GM21786 (cell line): ENCODE data around the gene STK11IP.

Source experiments
- ATAC-seq: cut with Tn5 transposase; IDR thresholded peaks from one replicate; pipeline ENCODE4 v1.9.1; 2021; ENCODE audit not compliant: unreplicated experiment

The STK11IP gene

DNA sequence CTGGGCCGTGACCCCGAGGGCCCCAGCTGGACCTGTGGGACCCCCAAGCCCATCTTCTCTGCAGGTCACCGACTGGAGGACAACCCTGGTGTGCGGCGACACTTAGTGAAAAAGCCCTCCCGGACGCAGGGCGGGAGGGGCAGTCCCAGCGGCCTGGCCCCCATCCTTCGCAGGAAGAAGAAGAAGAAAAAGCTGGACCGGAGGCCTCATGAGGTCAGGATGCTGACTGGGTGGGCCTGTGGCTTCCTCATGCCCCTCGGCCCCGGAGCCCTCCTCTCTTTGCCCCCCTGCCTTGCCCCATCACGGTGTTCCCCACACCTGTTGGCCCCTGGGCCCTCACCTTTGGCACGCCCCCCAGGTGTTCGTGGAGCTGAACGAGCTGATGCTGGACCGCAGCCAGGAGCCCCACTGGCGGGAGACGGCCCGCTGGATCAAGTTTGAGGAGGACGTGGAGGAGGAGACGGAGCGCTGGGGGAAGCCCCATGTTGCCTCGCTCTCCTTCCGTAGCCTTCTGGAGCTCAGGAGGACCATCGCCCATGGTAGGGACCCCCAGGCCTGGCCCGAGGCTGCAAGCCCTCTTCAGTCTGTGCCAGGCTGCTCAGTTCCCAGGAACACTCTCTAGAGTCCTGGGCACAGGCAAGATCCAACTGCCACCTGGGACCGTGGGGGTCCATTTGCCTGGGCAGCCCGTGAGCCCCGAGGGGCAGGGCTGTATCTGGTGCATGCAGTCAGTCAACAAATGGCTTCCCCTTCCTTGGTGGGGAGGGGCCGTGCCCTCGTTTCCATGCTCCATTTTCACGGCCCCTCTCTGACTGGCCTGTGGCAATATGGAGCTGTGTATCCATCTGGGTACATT, 34.5 kb downstream of the STK11IP start:
- ATAC-seq = no peak

DNA sequence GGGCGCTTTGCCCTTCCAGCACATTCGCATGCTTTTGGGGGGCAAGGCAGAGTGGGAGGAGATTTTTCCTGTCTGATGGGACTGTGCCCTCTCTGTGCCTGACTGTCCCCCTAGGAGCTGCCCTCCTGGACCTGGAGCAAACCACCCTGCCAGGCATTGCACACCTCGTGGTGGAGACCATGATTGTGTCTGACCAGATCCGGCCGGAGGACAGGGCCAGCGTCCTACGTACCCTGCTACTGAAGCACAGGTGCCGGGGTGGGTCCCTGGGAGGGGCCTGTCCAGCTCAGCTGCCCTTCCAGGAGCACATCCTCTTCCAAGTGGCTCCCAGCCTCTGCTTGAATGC, 35.1 kb downstream of the STK11IP start:
- no peak for ATAC-seq

DNA sequence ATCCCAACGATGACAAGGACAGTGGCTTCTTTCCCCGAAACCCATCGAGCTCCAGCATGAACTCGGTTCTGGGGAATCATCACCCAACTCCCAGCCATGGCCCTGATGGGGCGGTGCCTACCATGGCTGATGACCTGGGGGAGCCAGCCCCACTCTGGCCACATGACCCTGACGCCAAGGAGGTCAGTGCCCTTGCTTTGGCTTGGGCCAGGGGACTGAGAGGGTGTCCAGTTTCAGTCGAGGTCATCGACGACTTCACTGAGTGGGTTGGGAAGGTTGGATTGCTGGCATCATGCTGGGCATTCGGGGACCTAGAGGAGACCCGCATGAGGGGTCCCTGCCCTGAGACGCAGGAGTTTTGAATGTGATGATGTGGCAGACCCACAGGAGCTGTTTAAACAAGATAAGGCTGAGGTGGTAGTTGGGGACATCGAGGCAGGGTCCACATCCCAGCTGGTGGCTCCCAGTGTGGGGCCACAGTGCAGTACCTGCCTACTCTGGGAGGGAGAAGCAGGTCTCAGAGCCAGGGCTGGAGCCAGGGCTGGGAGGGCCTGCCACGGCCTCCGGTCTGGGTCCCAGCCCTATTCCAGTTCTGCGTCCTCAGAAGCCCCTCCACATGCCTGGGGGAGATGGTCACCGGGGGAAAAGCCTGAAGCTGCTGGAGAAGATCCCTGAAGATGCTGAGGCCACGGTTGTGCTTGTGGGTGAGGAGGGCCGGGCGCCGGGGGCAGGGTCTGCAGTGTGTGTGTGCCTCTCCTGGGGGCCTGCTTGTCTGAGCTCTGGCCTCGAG, 35.8 kb downstream of the STK11IP start:
- ATAC-seq = no peak

DNA sequence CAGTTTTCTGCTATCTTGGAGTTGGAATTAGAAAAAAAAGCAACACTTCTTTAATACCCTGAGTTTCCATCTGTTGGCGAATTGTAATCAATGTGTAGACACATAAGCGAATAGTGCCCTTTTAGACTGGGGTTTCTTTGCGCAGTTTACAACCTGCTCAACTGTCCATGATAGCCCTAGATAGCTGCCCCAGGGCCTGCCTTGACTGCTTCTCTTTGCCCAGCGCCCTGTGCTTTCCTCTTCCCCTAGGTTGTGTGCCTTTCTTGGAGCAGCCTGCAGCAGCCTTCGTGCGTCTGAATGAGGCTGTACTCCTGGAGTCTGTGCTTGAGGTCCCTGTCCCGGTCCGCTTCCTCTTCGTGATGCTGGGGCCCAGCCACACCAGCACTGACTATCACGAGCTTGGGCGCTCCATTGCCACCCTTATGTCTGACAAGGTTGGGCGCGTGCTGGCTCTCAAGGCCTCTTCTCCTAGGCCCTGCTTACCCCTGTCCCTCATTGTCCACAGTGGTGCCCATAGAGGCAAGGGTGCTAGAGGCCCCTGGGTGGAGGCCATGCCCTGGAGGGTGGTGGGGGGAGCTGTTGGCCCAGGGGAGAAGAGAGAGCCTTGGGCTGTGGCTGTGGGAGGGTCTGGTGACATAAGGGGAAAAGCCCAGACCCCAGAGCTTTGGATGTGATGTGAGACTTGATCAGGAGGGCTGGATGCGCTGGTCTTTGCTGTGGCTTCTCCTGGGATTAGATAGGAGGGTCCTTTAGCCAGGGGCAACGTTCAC, 36.7 kb downstream of the STK11IP start:
- no peak for ATAC-seq

DNA sequence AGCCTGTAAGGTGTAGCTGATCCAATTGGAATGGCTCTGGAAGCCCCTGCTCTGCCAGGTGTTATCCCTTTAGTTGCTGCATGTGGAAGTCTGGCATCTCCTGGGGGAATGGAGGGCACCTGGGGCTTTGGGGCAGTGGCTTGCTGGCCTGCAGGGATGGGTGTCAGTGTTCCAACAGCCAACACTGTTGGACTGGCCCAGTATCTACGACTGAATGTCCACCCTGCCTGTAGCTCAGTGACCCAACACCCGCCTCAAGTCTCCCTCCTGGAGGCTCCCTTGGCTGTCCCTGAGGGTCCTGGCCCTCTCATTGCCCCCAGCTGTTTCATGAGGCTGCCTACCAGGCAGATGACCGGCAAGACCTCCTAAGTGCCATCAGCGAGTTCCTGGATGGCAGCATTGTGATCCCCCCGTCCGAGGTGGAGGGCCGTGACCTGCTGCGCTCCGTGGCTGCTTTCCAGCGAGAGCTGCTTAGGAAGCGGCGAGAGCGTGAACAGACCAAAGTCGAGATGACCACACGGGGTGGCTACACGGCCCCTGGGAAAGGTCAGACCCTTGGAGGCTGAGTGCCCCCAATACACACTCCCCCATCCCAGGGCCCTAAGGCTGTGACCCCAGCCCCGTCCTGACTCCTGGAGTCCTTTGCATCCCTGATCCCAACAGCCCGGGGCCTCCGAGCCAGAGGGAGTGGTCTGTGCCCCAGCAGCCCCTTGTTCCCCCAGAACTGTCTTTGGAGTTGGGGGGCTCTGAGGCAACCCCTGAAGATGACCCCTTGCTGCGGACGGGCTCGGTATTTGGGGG, 37.5 kb downstream of the STK11IP start:
- ATAC-seq = no peak

DNA sequence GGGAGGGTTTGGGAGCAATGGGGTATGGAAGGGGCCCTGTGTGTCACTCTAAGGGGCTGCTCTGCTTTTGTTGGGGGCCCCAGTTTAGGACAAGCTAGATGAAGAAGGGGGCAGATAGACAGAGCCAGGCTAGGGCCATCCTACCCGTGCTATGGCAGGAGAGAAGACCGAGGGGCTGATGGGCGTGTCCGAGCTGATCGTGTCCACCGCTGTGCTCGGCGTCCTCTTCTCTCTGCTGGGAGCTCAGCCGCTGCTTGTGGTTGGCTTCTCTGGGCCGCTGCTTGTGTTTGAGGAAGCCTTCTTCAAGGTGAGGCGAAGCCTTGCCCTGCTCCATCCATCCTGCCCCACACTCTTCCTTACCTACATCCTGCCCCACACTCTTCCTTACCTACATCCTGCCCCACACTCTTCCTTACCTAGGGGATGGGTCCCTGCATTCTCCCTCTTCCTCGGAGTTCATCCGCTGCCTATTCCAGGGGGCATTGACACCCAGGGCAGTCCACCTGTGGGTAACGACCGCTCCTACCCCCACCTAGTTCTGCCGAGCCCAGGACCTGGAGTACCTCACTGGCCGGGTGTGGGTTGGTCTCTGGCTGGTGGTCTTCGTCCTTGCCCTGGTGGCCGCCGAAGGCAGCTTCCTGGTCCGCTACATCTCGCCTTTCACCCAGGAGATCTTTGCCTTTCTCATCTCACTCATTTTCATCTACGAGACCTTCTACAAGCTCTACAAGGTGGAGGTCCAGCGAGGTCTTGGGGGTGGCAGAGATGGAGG, 38.7 kb downstream of the STK11IP start:
- no peak for ATAC-seq

DNA sequence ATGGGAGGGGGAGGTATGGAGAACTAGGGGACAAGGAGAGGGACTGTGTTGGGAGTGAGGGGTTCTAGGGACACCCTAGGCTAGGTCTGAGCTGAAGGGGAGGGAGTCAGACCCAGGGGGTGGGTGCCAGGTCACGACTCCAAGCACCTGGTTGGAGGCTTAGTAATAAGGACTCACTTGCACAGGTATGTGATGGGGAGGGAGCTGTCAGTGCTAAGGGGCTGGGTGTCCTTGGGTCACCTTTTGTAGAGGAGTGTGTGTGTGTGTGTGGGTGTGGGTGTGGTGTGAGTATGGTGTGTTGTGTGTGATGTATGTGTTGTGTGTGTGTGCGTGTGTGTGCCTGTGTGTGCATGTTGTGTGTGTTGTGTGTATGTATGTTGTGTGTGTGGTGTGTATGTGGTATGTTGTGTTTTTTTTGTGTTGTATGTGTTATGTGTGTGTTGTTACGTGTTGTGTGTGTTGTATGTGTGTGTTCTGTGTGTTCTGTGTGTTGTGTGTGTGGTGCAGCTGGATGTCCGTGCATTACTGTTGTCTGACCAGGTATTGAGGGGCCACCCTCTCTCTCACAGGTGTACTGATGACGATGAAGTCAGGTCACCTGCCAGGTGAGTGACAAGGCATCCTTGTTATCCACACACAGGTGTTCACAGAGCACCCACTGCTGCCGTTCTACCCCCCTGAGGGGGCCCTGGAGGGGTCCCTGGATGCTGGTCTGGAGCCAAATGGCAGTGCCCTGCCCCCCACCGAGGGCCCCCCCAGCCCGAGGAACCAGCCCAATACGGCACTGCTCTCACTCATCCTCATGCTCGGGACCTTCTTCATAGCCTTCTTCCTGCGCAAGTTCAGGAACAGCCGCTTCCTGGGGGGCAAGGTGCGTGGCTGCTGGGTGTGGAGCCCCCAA, 39.5 kb downstream of the STK11IP start:
- ATAC-seq = no peak

DNA sequence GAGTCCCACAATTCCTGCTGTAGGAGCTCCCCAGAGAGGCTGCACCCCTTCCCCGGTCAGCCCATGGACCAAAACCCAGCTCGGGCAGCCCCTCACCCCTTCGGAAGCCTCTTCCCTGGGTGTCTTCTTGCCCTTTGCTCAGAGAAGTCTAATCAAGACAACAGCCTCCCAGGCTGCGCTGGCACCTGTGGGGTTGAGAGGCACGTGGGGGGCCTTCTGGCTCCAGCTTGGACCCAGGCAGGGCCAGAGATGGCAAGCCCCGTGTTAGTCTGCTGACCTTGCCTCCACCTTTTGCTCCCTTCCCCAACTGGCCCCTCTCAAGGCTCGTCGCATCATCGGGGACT, 40.2 kb downstream of the STK11IP start:
- ATAC-seq = no peak

DNA sequence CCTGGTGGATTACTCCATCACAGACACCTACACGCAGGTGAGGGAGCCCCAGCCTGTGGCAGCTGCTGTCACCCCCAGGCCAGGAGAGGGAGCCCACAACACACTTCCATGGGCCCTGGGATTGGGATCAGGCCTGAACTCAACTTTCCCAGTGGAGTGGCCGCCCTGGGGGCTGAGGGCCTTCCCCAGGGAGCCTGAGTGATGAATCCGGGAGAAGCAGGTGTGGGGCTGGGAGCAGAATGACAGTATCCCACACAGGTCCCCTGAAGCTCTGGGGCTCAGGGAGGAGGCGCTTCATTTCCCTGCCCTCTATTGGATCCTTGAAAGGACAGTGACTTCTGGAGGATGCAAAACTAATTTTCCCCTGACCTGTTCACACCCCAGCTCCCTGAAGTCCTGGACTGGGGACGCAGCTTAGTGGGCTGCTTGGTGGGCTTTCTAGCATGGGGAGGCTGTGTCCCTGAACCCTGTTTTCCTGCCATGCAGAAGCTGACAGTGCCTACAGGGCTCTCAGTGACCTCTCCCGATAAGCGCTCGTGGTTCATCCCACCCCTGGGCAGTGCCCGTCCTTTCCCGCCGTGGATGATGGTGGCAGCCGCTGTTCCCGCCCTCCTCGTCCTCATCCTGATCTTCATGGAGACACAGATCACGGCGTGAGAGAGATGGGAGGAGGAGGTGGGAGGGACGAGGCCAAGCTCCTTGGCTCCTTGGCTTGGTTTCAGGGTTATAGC, 40.7 kb downstream of the STK11IP start:
- no peak for ATAC-seq

DNA sequence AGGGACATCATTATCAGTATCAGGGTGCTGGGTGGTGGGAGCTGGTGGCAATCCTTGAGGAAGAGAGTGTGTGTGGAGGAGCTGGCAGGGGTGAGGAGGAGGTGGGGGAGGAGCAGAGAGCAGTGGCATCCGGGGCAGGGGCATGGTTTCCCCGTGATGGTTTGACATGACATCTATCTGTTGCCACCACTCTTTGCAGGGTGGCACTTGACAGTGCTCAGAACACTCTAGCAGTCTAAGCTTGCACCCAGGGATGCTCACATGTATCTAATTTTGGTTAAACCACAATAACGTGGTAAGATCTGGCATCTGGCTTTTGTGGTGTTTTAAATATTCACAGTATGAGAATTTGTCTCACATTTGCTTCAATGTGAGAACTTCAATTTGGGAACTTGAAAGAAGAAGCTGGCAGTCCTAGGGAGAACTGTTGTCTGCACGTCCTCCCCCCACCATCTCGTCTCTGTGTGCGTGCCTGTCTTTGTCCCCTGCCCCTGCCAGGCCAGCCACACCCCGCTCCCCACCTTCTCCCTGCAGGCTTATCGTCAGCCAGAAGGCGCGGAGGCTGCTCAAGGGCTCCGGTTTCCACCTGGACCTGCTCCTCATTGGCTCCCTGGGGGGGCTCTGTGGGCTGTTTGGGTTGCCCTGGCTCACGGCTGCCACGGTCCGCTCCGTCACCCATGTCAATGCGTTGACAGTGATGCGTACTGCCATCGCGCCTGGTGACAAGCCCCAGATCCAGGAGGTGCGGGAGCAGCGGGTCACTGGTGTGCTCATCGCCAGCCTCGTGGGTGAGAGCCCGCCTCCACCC, 41.5 kb downstream of the STK11IP start:
- ATAC-seq = no peak

DNA sequence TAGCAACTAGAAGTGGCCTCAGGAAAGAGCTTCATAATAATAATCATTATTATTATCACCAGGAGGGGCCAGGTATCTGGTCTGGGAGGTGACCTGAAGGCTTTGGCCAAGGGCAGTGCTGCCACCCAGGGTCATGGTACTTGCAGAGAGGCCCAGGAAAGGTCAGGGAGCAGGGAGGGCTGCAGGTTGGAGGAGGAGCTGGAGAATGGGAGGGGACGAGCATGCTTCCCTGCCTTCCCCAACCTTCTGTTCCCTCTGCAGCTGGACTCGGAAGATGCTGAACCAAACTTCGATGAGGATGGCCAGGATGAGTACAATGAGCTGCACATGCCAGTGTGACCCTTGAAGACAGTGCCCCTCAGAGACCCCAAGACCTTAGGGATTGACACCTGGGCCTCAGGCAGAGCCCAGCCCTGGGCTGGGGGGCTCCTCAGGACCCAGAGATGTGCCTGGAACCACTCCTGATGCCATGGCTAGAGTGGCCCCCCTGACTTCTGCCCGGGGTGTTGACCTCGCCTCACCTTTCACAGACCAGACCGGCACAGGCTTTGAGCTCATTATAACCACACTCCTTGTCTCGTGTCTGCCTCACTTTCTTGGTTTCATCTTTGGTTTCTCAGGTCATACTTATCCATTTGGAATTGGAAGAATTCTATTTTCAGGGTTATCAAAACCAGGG, 43.9 kb downstream of the STK11IP start:
- ATAC-seq = no peak

DNA sequence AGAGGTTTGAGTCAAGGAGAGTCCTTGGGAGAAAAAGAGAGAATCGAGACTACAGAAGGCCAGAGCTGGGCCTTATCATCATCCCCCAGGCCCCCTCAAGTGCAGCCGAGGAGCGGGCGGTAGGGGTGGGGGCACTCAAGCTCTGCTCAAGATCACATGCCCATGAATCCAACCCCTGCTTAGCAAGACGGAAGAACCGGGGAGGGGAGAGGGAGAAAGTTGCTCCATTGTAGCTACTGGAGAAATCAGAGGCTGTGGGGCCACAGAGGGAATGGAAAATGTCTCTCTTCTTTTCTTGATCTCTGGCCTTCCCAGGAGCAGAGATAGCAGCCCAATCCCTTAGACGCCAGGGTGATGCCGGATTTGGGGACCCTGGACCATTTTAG, 44.4 kb downstream of the STK11IP start:
- no peak for ATAC-seq

DNA sequence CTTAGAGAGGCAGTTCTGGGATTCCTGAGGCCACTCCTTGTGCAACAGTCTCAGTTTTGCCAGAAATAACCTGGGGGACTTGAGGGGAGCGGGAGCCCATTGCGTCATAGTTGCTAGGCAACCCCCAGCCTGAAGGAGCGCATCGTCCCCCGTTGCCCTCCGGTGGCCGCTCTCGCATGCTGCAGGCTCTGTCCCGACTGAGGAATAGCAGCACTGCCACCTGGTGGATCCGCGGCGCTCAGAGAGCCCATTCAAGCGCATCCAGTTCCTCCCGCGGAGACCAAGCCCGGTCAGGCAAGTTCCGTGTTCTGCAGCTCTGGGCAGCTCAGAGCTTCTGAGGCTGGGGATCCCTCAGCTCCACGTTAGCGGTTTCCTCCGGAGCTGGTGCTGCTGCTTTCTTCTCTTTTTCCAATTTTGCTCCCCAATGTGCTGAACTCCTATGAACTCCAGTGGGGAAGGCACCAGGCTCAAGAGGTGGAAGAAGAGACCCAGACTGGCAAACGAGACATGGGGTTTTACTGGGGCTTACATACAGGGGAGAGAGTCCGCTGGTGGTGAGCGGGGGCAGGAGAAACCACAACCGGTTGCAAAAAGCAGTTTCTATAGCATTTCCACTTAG, 44.9 kb downstream of the STK11IP start:
- peak; percentile 98 for ATAC-seq

DNA sequence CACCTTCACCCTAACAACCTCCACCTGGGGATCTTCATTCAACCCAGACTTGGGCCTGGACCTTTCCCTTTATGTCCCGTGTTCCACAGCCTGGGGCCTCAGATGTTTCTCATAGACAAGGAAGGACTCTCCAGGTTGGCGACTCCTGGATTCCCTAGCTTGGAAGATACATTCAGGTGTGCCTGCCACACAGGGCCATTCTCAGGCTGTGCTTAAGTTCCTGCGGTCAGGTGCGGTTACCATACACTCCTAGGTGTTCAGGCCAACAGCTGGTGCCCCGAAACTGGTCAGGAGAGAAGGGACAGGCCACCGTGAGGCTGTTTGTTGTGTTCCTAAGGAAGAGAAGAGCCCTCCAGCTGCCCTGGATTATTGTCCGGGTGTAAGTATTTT, 45.4 kb downstream of the STK11IP start:
- ATAC-seq = no peak

DNA sequence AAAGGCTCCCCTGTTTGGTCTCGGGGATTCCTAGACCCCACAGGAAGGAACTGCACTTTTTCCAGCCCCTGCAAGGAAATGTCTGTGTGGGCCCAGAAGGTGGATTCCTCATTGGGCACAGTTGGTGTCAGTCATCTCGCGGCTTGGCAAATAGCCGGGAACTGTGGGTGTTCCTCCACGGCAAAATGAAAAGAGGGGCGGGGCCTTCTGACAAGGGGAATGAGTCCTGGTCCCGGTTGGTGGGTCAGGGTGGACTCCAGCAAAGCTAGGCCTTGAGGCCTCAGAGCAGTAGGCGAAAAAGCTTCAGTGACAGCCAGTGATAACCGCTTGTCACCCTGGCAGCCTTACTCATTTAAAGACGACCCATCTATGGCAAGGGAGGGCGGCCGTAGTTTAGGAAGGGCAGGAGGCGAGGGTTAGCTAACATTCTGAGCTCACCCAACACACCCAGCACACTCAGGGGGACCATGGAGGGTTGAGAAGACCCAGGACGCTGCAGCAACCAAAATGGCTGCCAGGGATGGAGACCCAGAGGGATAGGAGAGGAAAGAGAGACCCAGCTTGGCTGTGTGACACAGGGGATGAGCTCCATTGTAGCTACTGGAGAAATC, 46.2 kb downstream of the STK11IP start:
- no peak for ATAC-seq

DNA sequence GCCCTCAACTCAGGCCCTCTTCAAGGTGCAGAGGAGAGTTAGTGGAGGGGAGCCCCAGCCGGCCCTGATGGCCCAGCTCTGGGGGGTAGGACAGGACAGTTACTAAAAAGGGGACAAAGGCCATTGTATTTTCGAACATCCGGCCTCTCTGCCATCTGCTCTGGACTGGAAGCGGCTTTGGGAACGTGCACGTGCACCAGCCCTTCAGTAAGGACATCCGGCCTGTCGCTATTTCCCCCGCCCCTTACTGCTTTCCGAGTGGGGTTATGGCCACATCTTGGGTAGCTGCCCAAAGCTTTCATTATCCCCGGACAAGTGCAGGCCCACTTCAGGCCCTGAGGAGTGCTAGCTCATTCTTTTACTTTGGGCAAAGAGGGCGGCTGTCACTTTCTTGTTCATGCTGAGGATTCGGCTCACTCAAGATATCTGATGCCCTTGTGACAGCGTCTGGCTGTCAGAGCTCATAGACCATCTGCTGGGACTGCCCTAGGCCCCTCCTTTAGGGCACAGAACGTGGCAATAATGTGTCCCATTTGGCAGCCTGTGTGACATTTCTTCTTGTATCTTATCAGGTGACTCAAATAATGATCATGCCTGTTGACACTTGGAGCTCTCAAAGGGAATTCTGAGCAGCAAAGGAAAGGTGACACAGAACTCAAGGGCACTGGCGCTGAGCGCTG, 47.3 kb downstream of the STK11IP start:
- ATAC-seq = no peak
